KG1 (cell line): ENCODE data around the gene APIP.

Experiments
- DNase-seq: peaks from one replicate; lab custom pipeline; 2025; lab: John Stamatoyannopoulos, UW

APIP gene, protein sequence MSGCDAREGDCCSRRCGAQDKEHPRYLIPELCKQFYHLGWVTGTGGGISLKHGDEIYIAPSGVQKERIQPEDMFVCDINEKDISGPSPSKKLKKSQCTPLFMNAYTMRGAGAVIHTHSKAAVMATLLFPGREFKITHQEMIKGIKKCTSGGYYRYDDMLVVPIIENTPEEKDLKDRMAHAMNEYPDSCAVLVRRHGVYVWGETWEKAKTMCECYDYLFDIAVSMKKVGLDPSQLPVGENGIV

GRCh38 chr11:34916015-34916842 lies at the start of gene APIP, which contains the start of gene PDHX:
TSS of gene APIP (minus strand) at chr11:34916379. CDS start at chr11:34916284, 95 bp downstream.
TSS of gene PDHX (plus strand) at chr11:34916618. CDS start at chr11:34916656, 38 bp downstream.
- DNase-seq, result peak; percentile 85

GRCh38 chr11:34964610-34965331 lies 48.6 kb upstream of the APIP start:
- DNase-seq, result no peak

GRCh38 chr11:34963351-34963750 lies 47.2 kb upstream of the APIP start:
- DNase-seq, result no peak

DNA sequence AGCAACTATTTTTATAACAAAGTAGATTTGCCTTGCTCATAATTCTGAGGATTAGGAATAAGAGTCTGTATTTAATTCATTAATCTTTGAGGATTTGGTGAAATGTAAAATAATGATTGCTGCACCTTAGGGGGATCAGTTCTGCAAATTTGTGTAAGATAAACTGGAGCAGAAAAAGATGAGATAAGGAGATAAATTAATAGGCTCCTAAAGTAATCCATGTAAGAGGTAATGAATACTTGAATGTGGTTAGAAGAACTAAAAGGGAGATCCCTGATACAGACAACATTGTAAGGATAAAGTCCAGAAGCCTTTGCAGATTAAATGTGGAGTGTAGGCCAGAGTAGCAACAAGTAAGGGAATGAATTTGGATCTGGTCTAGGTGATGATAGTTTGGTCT lies 45.9 kb upstream of the APIP start:
- DNase-seq, result no peak

- no peak for DNase-seq
Observed at GRCh38 chr11:34960277-34960676, 44.1 kb upstream of the APIP start.

DNA sequence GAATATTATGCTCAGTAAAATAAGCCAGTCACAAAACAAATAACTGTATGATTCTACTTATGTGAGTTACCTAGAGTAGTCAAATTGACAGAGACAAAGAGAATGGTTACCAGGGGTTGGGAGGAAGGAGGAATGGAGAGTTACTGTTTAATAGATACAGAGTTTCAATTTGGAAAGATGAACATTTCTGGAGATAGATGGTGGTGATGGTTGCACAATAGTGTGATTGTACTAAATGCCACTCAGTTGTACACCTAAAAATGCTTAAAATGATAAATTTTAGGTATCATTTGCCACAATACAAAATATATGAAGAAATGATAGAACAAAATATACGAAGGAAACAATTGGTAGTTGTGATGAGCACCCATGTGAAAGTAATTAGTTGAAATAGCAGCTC lies 43.6 kb upstream of the APIP start:
- no peak for DNase-seq

- DNase-seq, result no peak
Observed at GRCh38 chr11:34957606-34958005, 41.4 kb upstream of the APIP start.

DNA sequence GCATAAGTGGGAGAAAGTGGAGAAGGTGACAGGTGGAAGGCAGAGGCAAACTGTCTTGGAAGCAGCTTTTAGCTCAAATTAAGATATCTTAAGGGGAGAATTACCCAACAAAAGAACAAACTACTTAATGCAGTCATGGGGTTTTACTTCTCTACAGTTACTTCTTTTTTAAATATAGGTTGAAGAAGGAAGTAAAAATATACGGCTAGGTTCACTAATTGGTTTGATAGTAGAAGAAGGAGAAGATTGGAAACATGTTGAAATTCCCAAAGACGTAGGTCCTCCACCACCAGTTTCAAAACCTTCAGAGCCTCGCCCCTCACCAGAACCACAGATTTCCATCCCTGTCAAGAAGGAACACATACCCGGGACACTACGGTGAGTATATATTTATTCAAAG lies 41.0 kb upstream of the APIP start:
- DNase-seq, result no peak

- DNase-seq, result no peak
Observed at GRCh38 chr11:34953955-34954354, 37.8 kb upstream of the APIP start.

DNA sequence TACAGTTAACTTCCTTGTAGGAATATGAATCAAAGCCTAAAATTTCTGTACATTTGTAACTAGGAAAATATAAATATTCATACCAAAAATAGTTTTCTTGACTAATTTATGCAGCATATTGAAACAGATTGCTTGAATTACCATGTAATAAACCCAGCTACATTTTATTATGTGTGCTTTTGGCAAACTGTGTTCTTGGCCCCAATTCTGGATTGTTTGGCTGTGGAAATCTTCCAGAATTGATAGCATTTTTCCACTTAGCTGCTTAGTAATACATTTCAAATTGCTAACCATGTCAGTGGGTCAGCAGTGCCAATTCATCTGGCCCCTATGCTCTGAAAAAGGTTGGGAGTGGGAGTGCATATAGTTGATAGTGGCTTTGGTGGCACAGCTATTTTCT lies 32.5 kb upstream of the APIP start:
- no peak for DNase-seq

- no peak for DNase-seq
Observed at GRCh38 chr11:34944692-34945091, 28.5 kb upstream of the APIP start.

DNA sequence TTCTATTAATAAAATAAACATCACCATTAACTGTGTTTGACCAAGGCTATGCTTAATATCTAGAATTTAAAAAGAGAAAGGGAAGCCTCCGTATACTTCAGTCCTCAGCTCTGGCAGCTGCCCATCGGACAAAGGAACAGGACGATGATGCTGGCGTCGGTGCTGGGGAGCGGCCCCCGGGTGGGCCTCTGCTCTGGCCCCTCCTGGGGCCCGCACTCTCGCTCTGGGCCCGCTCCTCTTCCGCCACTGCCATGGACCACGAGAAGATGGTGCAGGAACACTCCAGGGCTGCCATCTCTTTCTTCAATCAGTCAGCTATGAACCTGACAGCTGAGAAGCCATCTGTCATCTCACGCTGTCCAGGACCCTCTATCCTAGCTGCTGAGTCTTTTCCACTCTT lies 25.5 kb upstream of the APIP start:
- DNase-seq, result no peak

DNA sequence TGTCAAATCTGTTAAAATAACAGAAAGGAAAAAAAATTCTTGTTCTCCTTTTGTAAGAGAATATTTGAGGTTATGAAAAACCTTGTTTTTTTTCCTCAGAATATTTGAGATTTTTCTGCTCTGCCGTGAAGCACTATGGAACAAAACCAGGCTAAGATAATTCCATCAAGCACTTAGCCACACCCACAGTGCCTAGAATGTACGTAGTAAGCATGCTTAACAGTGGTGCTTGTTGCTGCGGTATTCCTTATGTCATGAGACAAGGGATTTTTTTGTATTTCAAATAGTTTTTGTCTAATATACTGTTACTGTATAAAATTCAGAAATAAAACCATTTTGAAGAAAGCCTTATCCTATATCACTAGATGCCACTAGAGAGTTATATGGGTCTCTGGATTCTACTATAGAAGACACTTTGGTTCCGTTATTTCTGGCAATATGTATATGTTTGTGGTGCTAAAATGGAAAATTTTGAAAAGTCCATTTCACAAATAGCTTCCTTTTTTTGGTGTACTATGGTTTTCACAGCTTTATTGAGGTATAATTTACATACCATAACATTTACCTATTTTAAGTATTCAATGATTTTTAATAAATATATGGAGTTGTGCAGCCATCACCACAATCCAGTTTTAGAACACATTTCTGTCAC lies 24.0 kb upstream of the APIP start:
- no peak for DNase-seq

DNA sequence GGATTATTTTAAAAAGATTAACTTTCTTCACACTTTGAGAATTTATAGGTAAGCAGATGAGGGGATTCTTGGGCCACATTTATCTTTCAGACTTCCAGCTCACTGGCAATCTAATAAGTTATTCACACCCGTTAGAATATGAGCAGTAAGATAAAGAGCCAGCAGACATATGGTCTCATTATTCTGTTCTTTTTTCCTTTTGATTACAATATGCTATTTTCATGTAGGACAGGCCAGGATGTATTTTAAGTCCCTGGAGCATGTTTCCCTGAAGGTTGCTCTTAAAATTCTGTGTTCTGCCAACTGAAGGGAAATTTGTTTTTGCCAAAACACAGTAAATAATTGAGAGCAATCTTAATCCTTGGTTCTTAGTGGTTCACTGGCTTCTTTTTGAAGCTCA lies 22.4 kb upstream of the APIP start:
- DNase-seq, result no peak

- DNase-seq, result no peak
Observed at GRCh38 chr11:34936945-34937629, 20.9 kb upstream of the APIP start.

DNA sequence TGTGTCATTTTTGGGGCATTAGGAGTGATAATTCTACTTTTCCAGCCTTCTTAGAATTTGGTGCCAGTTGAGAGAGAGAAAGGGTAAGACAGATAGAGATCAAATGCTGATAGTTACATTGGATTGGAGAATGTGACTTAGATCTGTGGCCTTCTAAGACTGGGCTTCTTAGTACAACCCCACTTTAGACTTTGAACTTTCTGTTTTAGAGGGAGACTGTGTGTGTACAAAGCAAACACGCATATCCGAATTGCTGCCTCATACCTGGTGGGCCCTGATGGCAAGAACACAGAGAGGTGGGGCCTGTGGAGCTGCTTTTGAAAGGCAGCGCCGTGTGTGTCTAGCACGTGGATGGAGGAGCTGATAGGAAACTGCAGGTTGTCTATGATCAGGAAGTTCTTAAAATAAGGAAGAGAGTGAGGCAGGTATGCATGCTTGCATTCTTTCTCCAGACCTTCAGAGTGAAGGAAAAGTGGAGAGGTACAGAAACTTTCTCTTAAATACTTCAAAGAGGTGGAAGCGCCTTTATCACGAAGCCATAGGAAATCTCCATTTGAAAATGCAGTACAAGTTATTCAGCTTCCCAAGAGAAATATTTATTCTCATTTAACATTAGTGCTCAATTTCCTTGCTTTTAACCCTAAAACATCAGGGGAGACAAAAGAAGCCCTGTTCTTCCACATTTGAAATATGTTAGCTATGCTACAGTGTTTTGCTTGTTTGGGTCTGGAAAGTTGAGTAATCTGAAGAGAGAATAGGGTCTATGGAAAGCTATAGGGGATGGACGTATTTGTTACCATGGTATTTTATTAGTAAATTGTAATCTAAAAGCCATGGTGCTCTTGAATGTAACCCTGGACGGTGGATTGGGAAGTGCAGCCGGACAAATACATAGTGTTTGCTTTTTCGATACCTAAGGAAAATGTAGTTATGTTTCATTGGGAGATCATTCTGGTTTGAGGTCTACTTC lies 13.9 kb upstream of the APIP start:
- DNase-seq, result no peak

GRCh38 chr11:34928960-34929680 lies 12.9 kb upstream of the APIP start:
- no peak for DNase-seq

- no peak for DNase-seq
Observed at GRCh38 chr11:34928268-34928959, 12.2 kb upstream of the APIP start.

- DNase-seq, result no peak
Observed at GRCh38 chr11:34926831-34927132, 10.6 kb upstream of the APIP start.
